Liver (tissue), 3 donors: Measurements from ENCODE around the gene ANO4.

ENCODE experiments used
- ATF3 ChIP-seq: IDR thresholded peaks from 2 replicates; pipeline ENCODE4 v1.6.1; 2016; ENCODE audit warnings: antibody characterized with exemption
- CTCF ChIP-seq: fragments of 150-350 bp; IDR thresholded peaks from 2 replicates; pipeline ENCODE4 v1.5.1; 2017; ENCODE audit warnings: improper control_type of control experiment, low read depth, low read length; ENCODE audit not compliant: missing input control
- GABPA ChIP-seq, 2 donors: IDR thresholded peaks in 1 of 2; conservative IDR thresholded peaks in 1 of 2; 2 replicates each; pipeline ENCODE4 v1.6.1; 2016; ENCODE audit warnings: antibody characterized with exemption in 2 of 2, mild to moderate bottlenecking in 1 of 2, moderate library complexity in 1 of 2
- JUND ChIP-seq, 2 donors: IDR thresholded peaks; 2 replicates each; pipeline ENCODE4 v1.6.1; 2016; ENCODE audit warnings: antibody characterized with exemption in 2 of 2
- RAD21 ChIP-seq, 2 donors: IDR thresholded peaks; 2 replicates each; pipeline ENCODE4 v1.6.1; 2016; ENCODE audit warnings: antibody characterized with exemption in 2 of 2, mild to moderate bottlenecking in 2 of 2
- donor health status: healthy.
- donor health status: healthy.

GRCh38 chr12:100864366-100864765, 69.8 kb downstream of the ANO4 start:
- TF ChIP-seq RAD21 (IDR thresholded peaks at IDR 0.05) (no peak), JUND (IDR thresholded peaks at IDR 0.05) (no peak), CTCF (no peak), ATF3 (no peak), GABPA (IDR thresholded peaks at IDR 0.05 in 1 of 2, conservative IDR thresholded peaks at IDR 0.05 in 1 of 2) (no peak)
